SHP77 (cell line): Measurements from ENCODE around the gene TUBA4A.

Experiments used
- DNase-seq, 2 experiments: peaks; one replicate each; lab custom pipeline; 2025; lab: John Stamatoyannopoulos, UW

TUBA4A gene

GRCh38 chr2:219286436-219287115 lies 32.9 kb upstream of the TUBA4A start:
- no peak for DNase-seq

- no peak for DNase-seq
These were observed 32.2 kb upstream of the TUBA4A start for GRCh38 chr2:219285894-219286425.

DNA sequence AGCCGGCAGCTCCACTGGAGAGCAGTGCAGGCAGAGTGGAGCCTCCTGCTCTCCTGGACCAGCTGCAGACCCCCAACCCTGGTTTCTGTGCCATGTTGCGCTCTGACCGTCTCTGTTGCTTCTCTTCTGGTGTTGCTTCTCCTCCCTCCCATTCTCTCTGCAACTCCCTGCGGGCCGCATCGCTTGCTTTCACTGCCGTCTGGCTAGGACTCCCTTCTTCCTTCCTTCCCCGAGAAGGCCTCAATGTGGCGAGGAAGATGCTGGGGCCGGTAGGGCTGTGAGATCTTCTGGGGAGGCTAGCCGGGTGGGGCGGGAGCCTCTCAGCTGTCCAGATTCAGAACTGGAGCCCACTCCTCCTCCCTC lies 31.6 kb upstream of the TUBA4A start:
- no peak for DNase-seq

- no peak for DNase-seq
These were observed 31.0 kb upstream of the TUBA4A start for GRCh38 chr2:219284501-219285372.

GRCh38 chr2:219282943-219283581 lies 29.3 kb upstream of the TUBA4A start:
- DNase-seq, result no peak

DNA sequence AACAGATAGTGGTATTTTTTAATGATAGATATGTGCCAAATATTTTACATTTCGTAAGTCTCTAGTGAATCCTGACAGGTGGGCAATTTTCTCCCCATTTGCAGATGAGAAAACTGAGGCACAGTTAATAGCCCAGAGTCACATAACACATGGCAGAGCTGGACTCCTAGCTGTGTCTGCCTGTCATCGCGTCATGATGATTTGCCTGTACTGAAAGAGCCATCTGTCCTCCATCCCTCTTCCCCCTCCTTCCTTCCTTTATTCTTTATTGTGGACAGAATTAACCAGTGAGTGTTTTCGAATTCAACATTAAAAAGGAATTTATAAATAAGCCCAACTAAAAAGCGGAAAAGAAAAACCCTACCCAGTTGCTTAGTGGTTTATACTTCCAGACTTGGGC lies 28.7 kb upstream of the TUBA4A start:
- DNase-seq, result no peak

- no peak for DNase-seq
These were observed 27.9 kb upstream of the TUBA4A start for GRCh38 chr2:219281588-219281987.

GRCh38 chr2:219280651-219281050 lies 26.9 kb upstream of the TUBA4A start:
- no peak for DNase-seq

- no peak for DNase-seq
These were observed 26.3 kb upstream of the TUBA4A start for GRCh38 chr2:219279916-219280516.

GRCh38 chr2:219279151-219279915 lies 25.6 kb upstream of the TUBA4A start, which contains the start of gene DNAJB2:
DNAJB2 (plus strand) TSS chr2:219279366; CDS start chr2:219279834, 468 bp downstream.
- peak; percentile 93 to 96 for DNase-seq

GRCh38 chr2:219278655-219279150 lies 25.0 kb upstream of the TUBA4A start:
- DNase-seq, result no peak

DNA sequence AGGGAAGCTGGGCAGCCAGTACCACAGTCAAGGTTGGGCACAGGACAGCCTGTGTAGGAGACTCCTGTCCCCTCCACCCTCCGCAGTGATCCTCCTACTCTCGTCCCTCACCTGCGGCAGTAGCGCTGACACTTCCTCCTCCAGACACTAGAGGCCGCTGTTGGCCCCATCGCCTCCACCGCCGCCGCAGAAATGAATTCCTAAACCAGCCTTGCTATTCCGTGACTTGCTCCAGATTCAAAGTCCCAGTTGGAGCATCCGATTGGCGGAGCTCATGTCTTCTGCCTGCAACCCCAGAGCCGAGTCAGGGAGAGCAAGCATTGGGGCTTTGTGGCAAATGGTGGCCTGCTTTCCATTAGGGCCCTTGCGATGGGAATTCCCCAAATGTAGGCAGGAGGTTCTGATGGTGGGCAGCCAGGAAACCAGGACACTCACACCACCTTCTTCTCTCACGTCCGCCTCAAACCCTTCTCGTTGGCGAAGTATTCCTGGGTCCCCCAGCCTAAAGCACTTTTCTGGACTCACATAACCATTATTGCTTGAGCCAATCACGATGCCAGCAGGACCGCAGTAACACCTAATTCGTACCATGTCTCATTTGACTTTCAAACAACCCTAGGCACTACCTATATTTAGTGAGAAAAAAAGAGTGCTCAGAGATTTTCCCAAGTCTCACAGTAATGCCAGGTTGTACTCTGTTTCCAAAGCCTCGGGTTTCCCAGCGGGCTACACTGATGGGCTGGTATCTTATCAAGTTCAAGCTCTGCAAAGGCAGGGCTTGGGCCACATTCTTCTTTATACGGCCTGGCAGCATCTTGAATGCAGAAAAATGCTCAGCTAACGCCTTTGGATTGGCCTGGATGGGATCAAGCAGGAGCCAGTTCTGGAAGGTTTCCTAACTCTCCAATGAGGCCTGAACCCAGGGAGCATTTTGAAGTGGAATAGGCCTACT lies 24.3 kb upstream of the TUBA4A start:
- DNase-seq, result peak; percentile 78 to 85

DNA sequence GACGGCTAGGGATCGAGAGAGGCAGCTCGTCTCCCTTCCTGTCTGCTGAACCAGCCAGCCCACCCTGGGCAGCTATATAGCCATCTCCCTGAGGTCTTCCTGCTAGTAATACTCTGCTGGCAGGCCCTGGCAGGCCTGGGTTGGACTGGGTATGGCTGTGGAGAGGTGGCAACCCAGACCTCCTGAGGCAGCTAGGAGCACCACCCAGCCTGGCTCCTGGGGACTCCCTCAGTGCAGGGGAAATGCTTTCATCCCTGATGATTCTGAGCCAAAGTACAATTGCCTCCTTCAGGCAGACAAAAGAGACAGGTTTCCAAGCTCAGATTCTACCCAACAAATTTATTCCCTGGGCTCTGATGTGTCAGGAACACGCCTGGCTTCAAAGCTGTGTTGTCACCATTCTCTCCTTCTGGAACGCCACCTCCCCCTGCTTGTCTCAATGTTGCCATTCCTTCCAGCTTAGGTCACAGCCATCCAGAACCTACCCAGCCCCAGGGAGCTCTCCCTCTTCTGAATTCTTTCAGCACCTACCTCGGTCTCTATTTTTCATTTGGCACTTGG lies 20.7 kb upstream of the TUBA4A start:
- no peak for DNase-seq

- no peak for DNase-seq
These were observed 20.2 kb upstream of the TUBA4A start for GRCh38 chr2:219273937-219274336.

DNA sequence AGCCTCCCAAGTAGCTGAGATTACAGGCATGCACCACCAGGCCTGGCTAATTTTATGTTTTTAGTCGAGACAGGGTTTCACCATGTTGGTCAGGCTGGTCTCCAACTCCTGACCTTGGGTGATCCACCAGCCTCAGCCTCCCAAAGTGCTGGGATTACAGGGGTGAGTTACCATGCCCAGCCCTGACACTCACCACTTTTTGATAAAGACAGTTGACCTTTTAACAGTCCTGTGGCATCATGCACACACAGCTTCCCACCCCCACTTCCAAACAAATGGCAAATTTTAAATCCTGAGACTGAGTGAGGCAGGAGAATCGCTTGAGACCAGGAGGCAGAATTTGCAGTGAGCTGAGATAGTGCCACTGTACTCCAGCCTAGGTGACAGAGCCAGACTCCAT lies 19.3 kb upstream of the TUBA4A start:
- DNase-seq, result no peak

DNA sequence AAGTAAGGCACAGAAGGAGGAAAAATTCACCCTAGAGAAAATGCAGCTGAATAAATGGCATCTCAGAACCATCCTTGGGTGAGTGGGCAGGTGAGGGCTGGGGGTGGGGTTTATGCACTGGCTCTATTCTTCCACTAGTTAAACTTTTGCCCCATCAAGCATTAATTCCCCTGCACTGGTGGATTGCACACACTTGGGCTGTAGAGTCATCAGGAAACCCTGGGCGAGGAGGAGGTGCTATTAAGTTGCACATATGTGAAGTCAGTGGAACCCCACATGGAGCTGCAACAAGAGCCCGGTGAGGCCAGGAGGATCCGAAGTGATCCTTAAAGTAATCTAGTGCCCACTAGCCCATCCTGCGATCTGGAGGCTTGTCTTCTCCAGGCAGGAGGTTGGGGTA lies 18.6 kb upstream of the TUBA4A start:
- no peak for DNase-seq

GRCh38 chr2:219271021-219271420 lies 17.3 kb upstream of the TUBA4A start:
- DNase-seq, result no peak

GRCh38 chr2:219270055-219270372 lies 16.3 kb upstream of the TUBA4A start:
- DNase-seq, result no peak

DNA sequence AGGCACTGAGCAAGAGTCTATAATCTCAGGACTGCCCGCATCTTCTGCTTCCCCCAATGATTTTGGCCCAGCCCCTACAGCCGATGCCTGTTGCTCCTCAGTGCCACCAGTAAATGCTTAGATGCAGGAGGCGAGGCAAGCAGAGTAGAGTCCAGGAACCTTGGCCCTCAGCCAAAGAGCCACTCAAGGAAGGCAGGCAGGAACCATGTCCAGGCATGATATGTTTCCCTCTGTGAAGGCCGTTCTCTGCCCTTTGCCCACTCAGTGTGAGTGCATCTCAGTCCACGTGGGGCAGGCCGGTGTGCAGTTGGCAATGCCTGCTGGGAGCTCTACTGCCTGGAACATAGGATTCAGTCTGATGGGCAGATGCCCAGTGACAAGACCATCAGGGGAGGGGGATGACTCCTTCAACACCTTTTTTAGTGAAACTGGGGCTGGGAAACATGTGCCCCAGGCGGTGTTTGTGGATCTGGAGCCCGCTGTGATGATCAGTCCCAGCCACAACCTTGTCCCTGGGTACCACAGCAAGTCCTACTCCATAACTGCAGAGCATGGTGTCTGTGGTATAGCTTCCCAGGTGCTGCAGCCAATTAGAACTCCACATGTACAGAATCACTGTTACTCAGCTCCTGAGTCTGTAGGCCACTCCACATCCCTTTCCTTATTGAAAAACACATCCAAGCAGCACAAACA lies 15.8 kb upstream of the TUBA4A start:
- peak; percentile 22 to 43 for DNase-seq
